ENCODE results near the gene SCMH1.

Gene SCMH1

GRCh38 chr1:41014871-41015270 is 227.2 kb downstream of the SCMH1 start:
- WGBS = 70% methylated on average over 8 of the region's 8 CpGs
- Histone ChIP-seq H3K4me3 (ENCODE audit: insufficient read depth in 1 of 2, low read depth in 1 of 2, low read length in 2 of 2) (no peak overlapping the region), H3K27me3 (ENCODE audit: control insufficient read depth in 1 of 2, insufficient read depth in 1 of 2, low read length in 2 of 2) (no peaks in the 10 kb centered on the region), H4K91ac (ENCODE audit: low read length) (no peak overlapping the region), H3K4ac (ENCODE audit: low read depth in 1 of 2, low read length in 2 of 2) (no peak overlapping the region), H3K23ac (ENCODE audit: low read length in 2 of 2) (no peak overlapping the region), H2BK120ac (ENCODE audit: low read depth, low read length) (no peak overlapping the region), H3K27ac (ENCODE audit: low read length, poor library complexity, severe bottlenecking) (no peak overlapping the region), H3K14ac (ENCODE audit: low read length in 2 of 2) (no peak overlapping the region), H2BK12ac (ENCODE audit: low read length in 2 of 2) (no peak overlapping the region), H3K9me3 (ENCODE audit: control insufficient read depth, low read length) (no peaks in the 10 kb centered on the region), H3K9ac (ENCODE audit: low read length) (no peak overlapping the region), H4K8ac (ENCODE audit: low read length) (no peak overlapping the region), H3K4me2 (ENCODE audit: low read length, poor library complexity, severe bottlenecking) (no peak overlapping the region), H2BK15ac (ENCODE audit: low read depth, poor library complexity, severe bottlenecking) (no peak overlapping the region), H2BK5ac (ENCODE audit: low read depth, low read length, poor library complexity, severe bottlenecking) (no peak overlapping the region), H2AFZ (ENCODE audit: low read depth, low read length) (no peak overlapping the region), H2AK5ac (ENCODE audit: low read length, severe bottlenecking) (no peak overlapping the region), H3K4me1 (ENCODE audit: control insufficient read depth, insufficient read depth, low read depth, low read length) (peaks cover 2% of the 10 kb centered on the region), H3K18ac (ENCODE audit: low read depth in 1 of 2, low read length in 2 of 2) (no peak overlapping the region), H3K36me3 (ENCODE audit: control insufficient read depth in 1 of 2, insufficient read depth in 2 of 2, low read depth in 1 of 2, low read length in 2 of 2) (peaks cover 64 to 75% of the 10 kb centered on the region in 2 experiments), H3K79me1 (replicated peaks; ENCODE audit: low read length, poor library complexity, severe bottlenecking) (peaks cover 19% of the 10 kb centered on the region)
- no peak for DNase-seq

GRCh38 chr1:41013796-41014195 is 228.3 kb downstream of the SCMH1 start:
- Histone ChIP-seq H2BK5ac (ENCODE audit: low read depth, low read length, poor library complexity, severe bottlenecking) (no peak overlapping the region), H3K36me3 (ENCODE audit: control insufficient read depth in 1 of 2, insufficient read depth in 2 of 2, low read depth in 1 of 2, low read length in 2 of 2) (peaks cover 73 to 75% of the 10 kb centered on the region in 2 experiments), H3K23ac (ENCODE audit: low read length in 2 of 2) (no peak overlapping the region), H2BK15ac (ENCODE audit: low read depth, poor library complexity, severe bottlenecking) (no peak overlapping the region), H2AK5ac (ENCODE audit: low read length, severe bottlenecking) (no peak overlapping the region), H3K27me3 (ENCODE audit: control insufficient read depth in 1 of 2, insufficient read depth in 1 of 2, low read length in 2 of 2) (no peaks in the 10 kb centered on the region), H3K4me3 (ENCODE audit: insufficient read depth in 1 of 2, low read depth in 1 of 2, low read length in 2 of 2) (no peak overlapping the region), H2AFZ (ENCODE audit: low read depth, low read length) (no peak overlapping the region), H3K27ac (ENCODE audit: low read length, poor library complexity, severe bottlenecking) (no peak overlapping the region), H3K4ac (ENCODE audit: low read depth in 1 of 2, low read length in 2 of 2) (no peak overlapping the region), H3K79me1 (replicated peaks; ENCODE audit: low read length, poor library complexity, severe bottlenecking) (peaks cover 22% of the 10 kb centered on the region), H4K8ac (ENCODE audit: low read length) (no peak overlapping the region), H3K9ac (ENCODE audit: low read length) (no peak overlapping the region), H2BK120ac (ENCODE audit: low read depth, low read length) (no peak overlapping the region), H3K9me3 (ENCODE audit: control insufficient read depth, low read length) (no peaks in the 10 kb centered on the region), H2BK12ac (ENCODE audit: low read length in 2 of 2) (no peak overlapping the region), H3K18ac (ENCODE audit: low read depth in 1 of 2, low read length in 2 of 2) (no peak overlapping the region), H3K4me1 (ENCODE audit: control insufficient read depth, insufficient read depth, low read depth, low read length) (peaks cover 6% of the 10 kb centered on the region), H3K14ac (ENCODE audit: low read length in 2 of 2) (no peak overlapping the region), H4K91ac (ENCODE audit: low read length) (no peak overlapping the region), H3K4me2 (ENCODE audit: low read length, poor library complexity, severe bottlenecking) (no peak overlapping the region)
- WGBS = 95% methylated on average over 7 of the region's 7 CpGs
- no peak for DNase-seq

- Histone ChIP-seq H3K9ac (ENCODE audit: low read length) (no peak overlapping the region), H4K91ac (ENCODE audit: low read length) (no peak overlapping the region), H2BK120ac (ENCODE audit: low read depth, low read length) (no peak overlapping the region), H3K4me1 (ENCODE audit: control insufficient read depth, insufficient read depth, low read depth, low read length) (peaks cover 6% of the 10 kb centered on the region), H3K18ac (ENCODE audit: low read depth in 1 of 2, low read length in 2 of 2) (no peak overlapping the region), H3K4me2 (ENCODE audit: low read length, poor library complexity, severe bottlenecking) (no peak overlapping the region), H3K4me3 (ENCODE audit: insufficient read depth in 1 of 2, low read depth in 1 of 2, low read length in 2 of 2) (no peak overlapping the region), H2AK5ac (ENCODE audit: low read length, severe bottlenecking) (no peak overlapping the region), H2BK5ac (ENCODE audit: low read depth, low read length, poor library complexity, severe bottlenecking) (no peak overlapping the region), H2BK12ac (ENCODE audit: low read length in 2 of 2) (no peak overlapping the region), H2AFZ (ENCODE audit: low read depth, low read length) (no peak overlapping the region), H3K14ac (ENCODE audit: low read length in 2 of 2) (no peak overlapping the region), H3K9me3 (ENCODE audit: control insufficient read depth, low read length) (no peaks in the 10 kb centered on the region), H3K4ac (ENCODE audit: low read depth in 1 of 2, low read length in 2 of 2) (no peak overlapping the region), H3K36me3 (ENCODE audit: control insufficient read depth in 1 of 2, insufficient read depth in 2 of 2, low read depth in 1 of 2, low read length in 2 of 2) (peaks cover 69 to 80% of the 10 kb centered on the region in 2 experiments), H4K8ac (ENCODE audit: low read length) (no peak overlapping the region), H3K23ac (ENCODE audit: low read length in 2 of 2) (no peak overlapping the region), H3K79me1 (replicated peaks; ENCODE audit: low read length, poor library complexity, severe bottlenecking) (peaks cover 22% of the 10 kb centered on the region), H3K27ac (ENCODE audit: low read length, poor library complexity, severe bottlenecking) (no peak overlapping the region), H2BK15ac (ENCODE audit: low read depth, poor library complexity, severe bottlenecking) (no peak overlapping the region), H3K27me3 (ENCODE audit: control insufficient read depth in 1 of 2, insufficient read depth in 1 of 2, low read length in 2 of 2) (no peaks in the 10 kb centered on the region)
- DNase-seq = no peak
- 97% methylated on average over 6 of the region's 6 CpGs for WGBS
These were observed 229.1 kb downstream of the SCMH1 start for GRCh38 chr1:41013024-41013423.

- no peak overlapping the region for H2AFZ ChIP-seq (ENCODE audit: low read depth, low read length)
- no peak overlapping the region for H2BK12ac ChIP-seq (ENCODE audit: low read length in 2 of 2)
- H3K18ac ChIP-seq (ENCODE audit: low read depth in 1 of 2, low read length in 2 of 2) = no peak overlapping the region
- no peak overlapping the region for H3K9ac ChIP-seq (ENCODE audit: low read length)
- H3K9me3 ChIP-seq (ENCODE audit: control insufficient read depth, low read length) = no peaks in the 10 kb centered on the region
- H2BK15ac ChIP-seq (ENCODE audit: low read depth, poor library complexity, severe bottlenecking) = no peak overlapping the region
- no peak overlapping the region for H3K4ac ChIP-seq (ENCODE audit: low read depth in 1 of 2, low read length in 2 of 2)
- WGBS = 93% methylated on average over 1 of the region's 1 CpG
- no peak overlapping the region for H4K91ac ChIP-seq (ENCODE audit: low read length)
- H2AK5ac ChIP-seq (ENCODE audit: low read length, severe bottlenecking) = no peak overlapping the region
- no peak overlapping the region for H2BK5ac ChIP-seq (ENCODE audit: low read depth, low read length, poor library complexity, severe bottlenecking)
- no peak overlapping the region for H3K4me3 ChIP-seq (ENCODE audit: insufficient read depth in 1 of 2, low read depth in 1 of 2, low read length in 2 of 2)
- peaks cover 13% of the 10 kb centered on the region for H3K4me1 ChIP-seq (ENCODE audit: control insufficient read depth, insufficient read depth, low read depth, low read length)
- no peaks in the 10 kb centered on the region for H3K27me3 ChIP-seq (ENCODE audit: control insufficient read depth in 1 of 2, insufficient read depth in 1 of 2, low read length in 2 of 2)
- no peak overlapping the region for H3K23ac ChIP-seq (ENCODE audit: low read length in 2 of 2)
- H2BK120ac ChIP-seq (ENCODE audit: low read depth, low read length) = no peak overlapping the region
- no peak overlapping the region for H3K14ac ChIP-seq (ENCODE audit: low read length in 2 of 2)
- H4K8ac ChIP-seq (ENCODE audit: low read length) = no peak overlapping the region
- H3K4me2 ChIP-seq (ENCODE audit: low read length, poor library complexity, severe bottlenecking) = no peak overlapping the region
- peaks cover 33% of the 10 kb centered on the region for H3K79me1 ChIP-seq (replicated peaks; ENCODE audit: low read length, poor library complexity, severe bottlenecking)
- DNase-seq = no peak
- H3K36me3 ChIP-seq (ENCODE audit: control insufficient read depth in 1 of 2, insufficient read depth in 2 of 2, low read depth in 1 of 2, low read length in 2 of 2) = peaks cover 64 to 92% of the 10 kb centered on the region in 2 experiments
- no peak overlapping the region for H3K27ac ChIP-seq (ENCODE audit: low read length, poor library complexity, severe bottlenecking)
These were observed 231.8 kb downstream of the SCMH1 start for GRCh38 chr1:41010345-41010744.
